Germinal center (tissue), 1 donor: ENCODE results near the gene C12orf75.

Experiments
- DNase-seq: peaks from one replicate; pipeline ENCODE4 v3.0.0; 2012; ENCODE audit warnings: mixed read lengths, low spot score

Gene C12orf75

GRCh38 chr12:105418821-105419291 lies 88.4 kb downstream of the C12orf75 start:
- DNase-seq: no peak

GRCh38 chr12:105419606-105420005 lies 89.1 kb downstream of the C12orf75 start:
- no peak for DNase-seq

- no peak for DNase-seq
Observed at GRCh38 chr12:105420046-105420445, 89.6 kb downstream of the C12orf75 start.

- DNase-seq: peak; percentile 54
Observed at GRCh38 chr12:105420659-105421240, 90.3 kb downstream of the C12orf75 start.
